OCI-LY3 (cell line): ENCODE measurements around the gene SMURF1.

Source experiments
- CTCF ChIP-seq: fragments of 200-600, 300-600 bp; sonication (generic); IDR thresholded peaks from 2 replicates; pipeline ENCODE4 v1.5.1; 2014; ENCODE audit warnings: antibody characterized with exemption, low read length, low read depth
- EZH2phosphoT487 ChIP-seq: fragments of 200-600 bp; shearing (Covaris generic); IDR thresholded peaks from 2 replicates; pipeline ENCODE4 v1.6.1; 2018; ENCODE audit warnings: antibody characterized with exemption, mixed run types, low read depth

DNA sequence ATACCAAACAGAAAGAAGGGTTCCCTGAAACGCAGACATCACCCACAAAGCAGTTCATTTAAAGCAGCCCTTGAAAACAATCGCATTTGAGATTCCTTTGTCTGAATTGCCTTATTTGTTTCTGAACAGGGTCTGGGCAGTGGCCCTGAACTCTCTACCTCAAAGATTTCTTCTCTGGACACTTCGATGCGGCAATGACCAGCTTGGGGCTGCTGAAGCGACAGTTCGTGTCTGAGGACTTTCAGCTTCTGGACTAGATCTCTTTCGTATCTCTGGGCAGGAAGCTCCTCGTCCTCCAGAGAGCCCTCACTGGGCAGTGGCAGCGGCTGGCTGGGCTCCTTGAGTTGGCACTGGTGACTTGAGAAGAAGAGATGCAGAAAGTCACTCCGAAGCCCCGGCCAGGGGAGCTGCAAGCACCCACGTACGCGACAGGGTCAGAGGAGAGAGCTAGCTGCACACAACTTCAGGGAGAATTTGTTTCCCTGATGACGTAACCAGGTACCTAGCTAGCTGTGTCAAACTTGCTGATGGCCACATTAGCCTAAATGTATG is 96.3 kb downstream of the SMURF1 start:
- TF ChIP-seq CTCF (no peak), EZH2phosphoT487 (no peak)
